Measurements from ENCODE around the gene LIN28A. TPM values are rescaled to one million over a fixed set of nuclear protein-coding genes. Genes with fewer than 3 reads are reported as not detected.

LIN28A gene
- total RNA-seq, 4 donors from 2014 or later = not detected

GRCh38 chr1:26478159-26478558 is 67.5 kb downstream of the LIN28A start:
- peaks cover 0 to 31% (median 9%) of the 10 kb centered on the region in 4 donors for H3K36me3 ChIP-seq
- H3K4me1 ChIP-seq = peaks cover 7 to 15% (median 11%) of the 10 kb centered on the region in 4 donors
- in situ Hi-C loops (cut with MboI; ENCODE audit: low pct_ligation_motif_present in 1 of 4, low pct_unique_long_range_greater_than_20kb in 1 of 4, low sequenced_read_pairs in 3 of 4) = no loop called here
- no peaks in the 10 kb centered on the region for H3K27me3 ChIP-seq
- no peak for DNase-seq
- intact Hi-C loops (cut with DNase I; ENCODE audit: low total_unique reads) = no loop called here
- TF ChIP-seq POLR2A (IDR thresholded peaks at IDR 0.05) = no peak
- no peak for TF ChIP-seq POLR2AphosphoS5 (IDR thresholded peaks at IDR 0.05)
- no peak for TF ChIP-seq EP300 (IDR thresholded peaks at IDR 0.05; ENCODE audit: low read depth)
- TF ChIP-seq CTCF (IDR thresholded peaks at IDR 0.05) = no peak
- WGBS, 2 donors (ENCODE audit: low coverage in 1 of 2) = 70 to 78% methylated on average over 3 of the region's 3 CpGs
- H3K27ac ChIP-seq = no peak overlapping the region
- H3K4me3 ChIP-seq = no peak overlapping the region
- H3K9me3 ChIP-seq = no peaks in the 10 kb centered on the region

GRCh38 chr1:26478988-26479387 is 68.4 kb downstream of the LIN28A start:
- Histone ChIP-seq H3K9me3 (no peaks in the 10 kb centered on the region), H3K36me3 (peaks cover 0 to 26% (median 8%) of the 10 kb centered on the region in 4 donors), H3K4me1 (peaks cover 1 to 8% (median 5%) of the 10 kb centered on the region in 4 donors), H3K27ac (no peak overlapping the region), H3K27me3 (no peaks in the 10 kb centered on the region), H3K4me3 (no peak overlapping the region)
- no peak for TF ChIP-seq CTCF (IDR thresholded peaks at IDR 0.05)
- TF ChIP-seq POLR2AphosphoS5 (IDR thresholded peaks at IDR 0.05) = no peak
- no peak for TF ChIP-seq POLR2A (IDR thresholded peaks at IDR 0.05)
- TF ChIP-seq EP300 (IDR thresholded peaks at IDR 0.05; ENCODE audit: low read depth) = no peak
- 92 to 98% methylated on average over 6 of the region's 6 CpGs for WGBS, 2 donors (ENCODE audit: low coverage in 1 of 2)
- in situ Hi-C loops (cut with MboI; ENCODE audit: low pct_ligation_motif_present in 1 of 4, low pct_unique_long_range_greater_than_20kb in 1 of 4, low sequenced_read_pairs in 3 of 4) = no loop called here
- no peak for DNase-seq
- intact Hi-C loops (cut with DNase I; ENCODE audit: low total_unique reads) = no loop called here

Other genes starting within 250 kb of the LIN28A start
- not detected for gene C1orf232, start 241.9 kb upstream of the LIN28A start, total RNA-seq
- gene ZNF593, start 240.9 kb upstream of the LIN28A start, total RNA-seq = 10 to 100 TPM in 3 of 4 donors, not detected in 1; 18.7 to 27.2 (median 26.9) TPM
- not detected for gene ZNF593OS, start 239.0 kb upstream of the LIN28A start, total RNA-seq
- 100 to 1,000 TPM in 1 of 4 donors, 10 to 100 TPM in 3; 53.5 to 187 (median 74.4) TPM for gene CNKSR1, start 233.3 kb upstream of the LIN28A start, total RNA-seq
- gene CATSPER4, start 220.2 kb upstream of the LIN28A start, total RNA-seq = not detected
- gene CEP85, start 176.6 kb upstream of the LIN28A start, total RNA-seq = 10 to 100 TPM in 3 of 4 donors, 1 to 10 TPM in 1; 8.6 to 73.8 (median 13.6) TPM
- 100 to 1,000 TPM; 134 to 314 (median 215) TPM for gene SH3BGRL3, start 130.7 kb upstream of the LIN28A start, total RNA-seq
- 10 to 100 TPM in 2 of 4 donors, 1 to 10 TPM in 2; 4.9 to 17.9 (median 12.0) TPM for gene UBXN11, start 104.2 kb upstream of the LIN28A start, total RNA-seq
- 10 to 100 TPM in 2 of 4 donors, 1 to 10 TPM in 1, not detected in 1; 5.3 to 56.1 (median 21.1) TPM for gene CD52, start 92.9 kb upstream of the LIN28A start, total RNA-seq
- 10 to 100 TPM in 3 of 4 donors, 1 to 10 TPM in 1; 2.8 to 41.9 (median 22.3) TPM for gene CRYBG2, start 56.7 kb upstream of the LIN28A start, total RNA-seq
- not detected for gene ZNF683, start 38.1 kb upstream of the LIN28A start, total RNA-seq
- gene DHDDS, start 21.5 kb downstream of the LIN28A start, total RNA-seq = 100 to 1,000 TPM in 3 of 4 donors, 10 to 100 TPM in 1; 83.4 to 204 (median 131) TPM
- 100 to 1,000 TPM in 3 of 4 donors, 10 to 100 TPM in 1; 58.7 to 194 (median 165) TPM for gene HMGN2, start 61.6 kb downstream of the LIN28A start, total RNA-seq
- 100 to 1,000 TPM; 153 to 202 (median 174) TPM for gene RPS6KA1, start 118.9 kb downstream of the LIN28A start, total RNA-seq

Measured in transverse colon (tissue), 4 donors.